MCF 10A (cell line): ENCODE data around the gene KLK11. TPM values are rescaled to one million over a fixed set of nuclear protein-coding genes. Genes with fewer than 3 reads are reported as not detected.

Experiments
- BruUV-seq: library from RNA; stranded (reverse); fragments of 400-500 nt; replicated peaks from 2 replicates; lab custom pipeline; 2021; lab: Mats Ljungman, UMichigan
- CTCF ChIA-PET: fragments of 300-600 bp; sonication (Branson Sonifier 250); formaldehyde crosslinking; extraction: SDS; loops from one replicate; lab custom pipeline; 2021; ENCODE audit warnings: antibody characterized with exemption, inconsistent platforms; lab: Yijun Ruan, JAX
- POLR2A ChIA-PET: fragments of 300-600, 350-650 bp; sonication (Branson Sonifier 250); formaldehyde crosslinking; extraction: SDS; loops from one replicate; lab custom pipeline; 2020; ENCODE audit warnings: antibody characterized with exemption, inconsistent platforms; lab: Yijun Ruan, JAX
- DNase-seq: peaks from one replicate; pipeline ENCODE4 v3.0.0-alpha.2; 2018; ENCODE audit not compliant: unreplicated experiment
- H3K27ac Mint-ChIP-seq: one replicate; pipeline ENCODE4 v1.8.0; 2022; ENCODE audit warnings: mild to moderate bottlenecking, low read depth, mixed read lengths; ENCODE audit not compliant: unreplicated experiment
- H3K27me3 Mint-ChIP-seq: one replicate; pipeline ENCODE4 v1.8.0; 2022; ENCODE audit warnings: mixed read lengths; ENCODE audit not compliant: insufficient read depth, unreplicated experiment
- H3K36me3 Mint-ChIP-seq: one replicate; pipeline ENCODE4 v1.8.0; 2022; ENCODE audit warnings: mild to moderate bottlenecking, moderate library complexity, mixed read lengths; ENCODE audit not compliant: insufficient read depth, unreplicated experiment
- H3K4me1 Mint-ChIP-seq: one replicate; pipeline ENCODE4 v1.8.0; 2022; ENCODE audit warnings: mixed read lengths; ENCODE audit not compliant: insufficient read depth, unreplicated experiment
- H3K4me3 Mint-ChIP-seq: one replicate; pipeline ENCODE4 v1.8.0; 2022; ENCODE audit warnings: mild to moderate bottlenecking, moderate library complexity, mixed read lengths; ENCODE audit not compliant: unreplicated experiment
- H3K9me3 Mint-ChIP-seq: one replicate; pipeline ENCODE4 v1.8.0; 2022; ENCODE audit warnings: mixed read lengths; ENCODE audit not compliant: unreplicated experiment
- CTCF ChIP-seq: fragments of 200-600 bp; IDR thresholded peaks from one replicate; pipeline ENCODE4 v1.8.0; 2022; ENCODE audit warnings: antibody characterized with exemption, mild to moderate bottlenecking; ENCODE audit not compliant: unreplicated experiment
- intact Hi-C: fragments of 100-400 bp; cut with micrococcal nuclease; formaldehyde crosslinking; loops from 2 replicates; pipeline ENCODE4 v1.14.1; 2022
- total RNA-seq: library from RNA; stranded (reverse); gene quantifications from 2 replicates; pipeline ENCODE4 v1.2.3, GENCODE V29; 2022

Gene KLK11
- total RNA-seq, 1 experiment from 2014 or later = not detected

GRCh38 chr19:51023946-51024345 lies 2.5 kb downstream of the KLK11 start:
- DNase-seq = no peak
- Mint-ChIP-seq H3K9me3 (peaks cover 9% of the 10 kb centered on the region), H3K4me3 (no peak overlapping the region), H3K27ac (no peak overlapping the region), H3K36me3 (no peaks in the 10 kb centered on the region), H3K4me1 (peaks cover 13% of the 10 kb centered on the region), H3K27me3 (peaks cover 13% of the 10 kb centered on the region)
- ChIA-PET POLR2A (no interaction called here), CTCF (no interaction called here)
- BruUV-seq = no TSS peak
- intact Hi-C loops = loop anchor here (10.0 kb wide), 1 partner anchor 761 kb away; no protein-coding TSS in a partner anchor
- no peak for TF ChIP-seq CTCF

DNA sequence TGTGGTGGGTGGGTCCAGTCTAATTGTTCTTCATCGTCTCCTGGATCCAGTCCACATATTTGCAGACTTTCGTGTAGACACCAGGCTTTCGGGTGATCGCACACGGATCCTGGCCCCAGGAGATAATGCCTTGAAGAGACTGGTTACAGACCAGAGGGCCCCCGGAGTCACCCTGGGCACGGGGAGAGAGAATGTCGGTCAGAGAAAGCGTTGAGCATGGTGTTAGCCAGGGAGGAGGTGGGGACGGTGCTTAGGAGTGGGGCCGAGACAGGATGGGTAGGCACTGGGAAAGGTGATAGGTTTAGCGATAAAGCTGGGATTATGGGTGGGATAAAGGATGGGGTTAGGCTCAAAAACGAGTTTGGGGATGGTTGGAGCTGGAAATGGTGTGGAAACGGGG lies 3.9 kb downstream of the KLK11 start:
- H3K27me3 Mint-ChIP-seq = peaks cover 27% of the 10 kb centered on the region
- H3K4me3 Mint-ChIP-seq = no peak overlapping the region
- no TSS peak for BruUV-seq
- TF ChIP-seq CTCF = no peak
- H3K4me1 Mint-ChIP-seq = peaks cover 13% of the 10 kb centered on the region
- ChIA-PET CTCF (interaction anchor here (0.5 to 3.0 kb wide), 6 partner anchors 29 to 665 kb away, joined by 3 to 28 read pairs (median 4); no protein-coding TSS in a partner anchor), POLR2A (no interaction called here)
- intact Hi-C loops = loop anchor here (10.0 kb wide), 1 partner anchor 762 kb away; no protein-coding TSS in a partner anchor
- H3K9me3 Mint-ChIP-seq = peaks cover 9% of the 10 kb centered on the region
- no peak for DNase-seq
- H3K36me3 Mint-ChIP-seq = no peaks in the 10 kb centered on the region
- H3K27ac Mint-ChIP-seq = no peak overlapping the region

GRCh38 chr19:51020988-51021651 lies 5.3 kb downstream of the KLK11 start:
- TF ChIP-seq CTCF = peak; percentile 44
- intact Hi-C loops = loop anchor here (1.0 to 10.0 kb wide), 3 partner anchors 76 to 764 kb away; no protein-coding TSS in a partner anchor
- peak; percentile 35 for DNase-seq
- no peaks in the 10 kb centered on the region for H3K36me3 Mint-ChIP-seq
- H3K27ac Mint-ChIP-seq = no peak overlapping the region
- BruUV-seq = no TSS peak
- H3K27me3 Mint-ChIP-seq = peaks cover 40% of the 10 kb centered on the region
- H3K4me3 Mint-ChIP-seq = no peak overlapping the region
- ChIA-PET POLR2A (interaction anchor here (1.1 kb wide), 1 partner anchor 75 kb away, joined by 8 read pairs; no protein-coding TSS in a partner anchor), CTCF (interaction anchor here (0.5 to 3.0 kb wide), 35 partner anchors 9 to 655 kb away, joined by 3 to 28 read pairs (median 4); partner anchors contain the start of genes ACP4 and KLK12)
- H3K9me3 Mint-ChIP-seq = no peaks in the 10 kb centered on the region
- H3K4me1 Mint-ChIP-seq = peaks cover 7% of the 10 kb centered on the region

DNA sequence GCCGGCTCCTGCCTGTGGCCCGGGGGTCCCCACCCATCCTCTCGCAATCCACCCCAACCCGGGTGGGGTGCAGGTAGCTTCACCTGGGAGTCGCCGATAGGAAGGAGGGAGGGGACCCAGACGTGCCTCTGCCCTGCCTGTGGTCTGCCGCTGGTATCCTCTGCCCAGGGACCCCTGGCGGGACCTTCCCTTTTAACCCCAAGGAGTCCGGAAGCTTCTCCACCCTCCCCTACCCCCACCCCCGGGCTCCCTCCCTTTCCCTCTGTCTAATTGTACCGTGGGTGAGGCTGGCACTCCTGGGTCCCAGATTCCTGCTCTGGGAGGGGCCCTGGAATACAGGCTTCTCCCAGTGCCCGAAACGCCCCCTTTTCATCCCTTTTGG lies 6.9 kb downstream of the KLK11 start, which contains the start of gene KLK10:
Gene KLK10, minus strand, starts transcription at position 166 of the 382 bp plus-strand sequence. CDS start 579 bp downstream, outside the sequence.
- BruUV-seq = no TSS peak
- H3K9me3 Mint-ChIP-seq = no peaks in the 10 kb centered on the region
- DNase-seq = no peak
- H3K27me3 Mint-ChIP-seq = peaks cover 40% of the 10 kb centered on the region
- peak within 1 kb of the TSS; percentile 32 for H3K4me3 Mint-ChIP-seq
- no peak within 1 kb of the TSS for H3K27ac Mint-ChIP-seq
- no peaks in the 10 kb centered on the region for H3K36me3 Mint-ChIP-seq
- intact Hi-C loops = no loop called here
- ChIA-PET POLR2A (no interaction called here), CTCF (interaction anchor here (0.6 to 3.0 kb wide), 4 partner anchors 33 to 149 kb away, joined by 4 to 28 read pairs (median 9); no protein-coding TSS in a partner anchor)
- peaks cover 7% of the 10 kb centered on the region for H3K4me1 Mint-ChIP-seq
- no peak for TF ChIP-seq CTCF
